Muscle layer of duodenum (tissue), 2 donors: Measurements from ENCODE around the gene CANX.
A peak's percentile ranks its signal among the peaks of the same experiment; 100 is the strongest.
"Not testable (repeated sequence)": the region's sequence is repeated elsewhere in the genome, so short reads cannot be mapped to it uniquely, and the experiment has no call there.

Experiments
- H3K27ac ChIP-seq: one replicate; pipeline ENCODE4 v1.7.0; 2013; ENCODE audit warnings: mild to moderate bottlenecking, low read length
- H3K27me3 ChIP-seq: one replicate; pipeline ENCODE4 v1.7.0; 2013; ENCODE audit warnings: low read depth, mild to moderate bottlenecking, control low read depth, low read length
- H3K36me3 ChIP-seq, 2 donors: one replicate each; pipeline ENCODE4 v1.7.0; 2013; ENCODE audit warnings: low read length in 2 of 2, control low read depth in 1 of 2, mild to moderate bottlenecking in 1 of 2; ENCODE audit not compliant: insufficient read depth in 2 of 2, control insufficient read depth in 1 of 2
- H3K4me1 ChIP-seq, 2 donors: one replicate each; pipeline ENCODE4 v1.7.0; 2013; ENCODE audit warnings: low read length in 2 of 2, mild to moderate bottlenecking in 2 of 2, control low read depth in 1 of 2, moderate library complexity in 1 of 2; ENCODE audit not compliant: insufficient read depth in 2 of 2, control insufficient read depth in 1 of 2
- H3K4me3 ChIP-seq, 2 donors: one replicate each; pipeline ENCODE4 v1.7.0; 2013; ENCODE audit warnings: low read length in 2 of 2, low read depth in 1 of 2, mild to moderate bottlenecking in 1 of 2
- H3K9me3 ChIP-seq, 2 donors: one replicate each; pipeline ENCODE4 v1.7.0; 2013; ENCODE audit warnings: low read length in 2 of 2, control low read depth in 1 of 2, mild to moderate bottlenecking in 1 of 2; ENCODE audit not compliant: control insufficient read depth in 1 of 2
- donor health status: healthy.

Gene CANX

GRCh38 chr5:179733772-179734126 lies 35.0 kb downstream of the CANX start:
- H3K4me1 ChIP-seq: peaks cover 9 to 51% of the 10 kb centered on the region in 2 donors
- H3K27ac ChIP-seq: peak overlapping the region; percentile 72
- H3K9me3 ChIP-seq: no peaks in the 10 kb centered on the region
- H3K27me3 ChIP-seq: no peaks in the 10 kb centered on the region
- peak overlapping the region; percentile 74 to 86 for H3K4me3 ChIP-seq
- H3K36me3 ChIP-seq: peaks cover 21 to 27% of the 10 kb centered on the region in 2 donors

GRCh38 chr5:179734536-179735164 lies 35.9 kb downstream of the CANX start:
- Histone ChIP-seq H3K27ac (peak overlapping the region; percentile 72), H3K27me3 (no peaks in the 10 kb centered on the region), H3K4me1 (peaks cover 9 to 56% of the 10 kb centered on the region in 2 donors), H3K4me3 (peak overlapping the region; percentile 74 to 86), H3K36me3 (peaks cover 13 to 22% of the 10 kb centered on the region in 2 donors), H3K9me3 (no peaks in the 10 kb centered on the region)

- H3K27ac ChIP-seq: no peak overlapping the region
- H3K4me1 ChIP-seq: peaks cover 9 to 45% of the 10 kb centered on the region in 2 donors
- H3K9me3 ChIP-seq: no peaks in the 10 kb centered on the region
- H3K27me3 ChIP-seq: no peaks in the 10 kb centered on the region
- H3K36me3 ChIP-seq: peaks cover 0 to 3% of the 10 kb centered on the region in 2 donors
- H3K4me3 ChIP-seq: no peak overlapping the region
These were observed 40.0 kb downstream of the CANX start for GRCh38 chr5:179738742-179739141.

- not testable (repeated sequence) for H3K27ac ChIP-seq, H3K9me3 ChIP-seq, H3K4me1 ChIP-seq
These were observed 45.3 kb downstream of the CANX start for GRCh38 chr5:179744106-179744505.

GRCh38 chr5:179746872-179747271 lies 48.1 kb downstream of the CANX start:
- Histone ChIP-seq H3K27ac (no peak overlapping the region), H3K36me3 (no peaks in the 10 kb centered on the region), H3K4me1 (peaks cover 0 to 23% of the 10 kb centered on the region in 2 donors), H3K27me3 (no peaks in the 10 kb centered on the region), H3K9me3 (no peaks in the 10 kb centered on the region), H3K4me3 (no peak overlapping the region)

More at GRCh38 chr5:179744106-179744505, 45.3 kb downstream of the CANX start:
- not testable (repeated sequence) for H3K27me3 ChIP-seq, H3K36me3 ChIP-seq, H3K4me3 ChIP-seq

GRCh38 chr5:179747811-179748210 lies 49.0 kb downstream of the CANX start:
- H3K27ac ChIP-seq: no peak overlapping the region
- H3K4me3 ChIP-seq: no peak overlapping the region
- H3K9me3 ChIP-seq: no peaks in the 10 kb centered on the region
- peaks cover 0 to 23% of the 10 kb centered on the region in 2 donors for H3K4me1 ChIP-seq
- H3K27me3 ChIP-seq: no peaks in the 10 kb centered on the region
- no peaks in the 10 kb centered on the region for H3K36me3 ChIP-seq

- Histone ChIP-seq H3K4me1 (peaks cover 0 to 29% of the 10 kb centered on the region in 2 donors), H3K27me3 (no peaks in the 10 kb centered on the region), H3K27ac (no peak overlapping the region), H3K4me3 (no peak overlapping the region), H3K9me3 (no peaks in the 10 kb centered on the region), H3K36me3 (no peaks in the 10 kb centered on the region)
These were observed 51.2 kb downstream of the CANX start for GRCh38 chr5:179749857-179750508.

- Histone ChIP-seq H3K9me3 (no peaks in the 10 kb centered on the region), H3K4me3 (no peak overlapping the region), H3K27me3 (no peaks in the 10 kb centered on the region), H3K4me1 (peaks cover 0 to 30% of the 10 kb centered on the region in 2 donors), H3K36me3 (no peaks in the 10 kb centered on the region), H3K27ac (no peak overlapping the region)
These were observed 55.2 kb downstream of the CANX start for GRCh38 chr5:179753971-179754370.

GRCh38 chr5:179755022-179755421 lies 56.3 kb downstream of the CANX start:
- Histone ChIP-seq H3K4me1 (peaks cover 0 to 28% of the 10 kb centered on the region in 2 donors), H3K36me3 (no peaks in the 10 kb centered on the region), H3K27me3 (no peaks in the 10 kb centered on the region), H3K9me3 (no peaks in the 10 kb centered on the region), H3K27ac (no peak overlapping the region), H3K4me3 (no peak overlapping the region)

GRCh38 chr5:179758955-179759354 lies 60.2 kb downstream of the CANX start:
- Histone ChIP-seq H3K36me3 (no peaks in the 10 kb centered on the region), H3K27me3 (no peaks in the 10 kb centered on the region), H3K4me1 (peaks cover 18 to 44% of the 10 kb centered on the region in 2 donors), H3K4me3 (no peak overlapping the region), H3K9me3 (no peaks in the 10 kb centered on the region), H3K27ac (no peak overlapping the region)

- Histone ChIP-seq H3K4me3 (no peak overlapping the region), H3K27me3 (no peaks in the 10 kb centered on the region), H3K27ac (no peak overlapping the region), H3K9me3 (no peaks in the 10 kb centered on the region), H3K4me1 (peaks cover 18 to 42% of the 10 kb centered on the region in 2 donors), H3K36me3 (no peaks in the 10 kb centered on the region)
These were observed 61.1 kb downstream of the CANX start for GRCh38 chr5:179759581-179760551.
